ENCODE measurements around the gene NCOA7. TPM values are rescaled to one million over a fixed set of nuclear protein-coding genes. Genes with fewer than 3 reads are reported as not detected.

The NCOA7 gene
- polyA plus RNA-seq, 1 of the 3 experiments (the other 2 are of a cell fraction), result 16.3 TPM

DNA sequence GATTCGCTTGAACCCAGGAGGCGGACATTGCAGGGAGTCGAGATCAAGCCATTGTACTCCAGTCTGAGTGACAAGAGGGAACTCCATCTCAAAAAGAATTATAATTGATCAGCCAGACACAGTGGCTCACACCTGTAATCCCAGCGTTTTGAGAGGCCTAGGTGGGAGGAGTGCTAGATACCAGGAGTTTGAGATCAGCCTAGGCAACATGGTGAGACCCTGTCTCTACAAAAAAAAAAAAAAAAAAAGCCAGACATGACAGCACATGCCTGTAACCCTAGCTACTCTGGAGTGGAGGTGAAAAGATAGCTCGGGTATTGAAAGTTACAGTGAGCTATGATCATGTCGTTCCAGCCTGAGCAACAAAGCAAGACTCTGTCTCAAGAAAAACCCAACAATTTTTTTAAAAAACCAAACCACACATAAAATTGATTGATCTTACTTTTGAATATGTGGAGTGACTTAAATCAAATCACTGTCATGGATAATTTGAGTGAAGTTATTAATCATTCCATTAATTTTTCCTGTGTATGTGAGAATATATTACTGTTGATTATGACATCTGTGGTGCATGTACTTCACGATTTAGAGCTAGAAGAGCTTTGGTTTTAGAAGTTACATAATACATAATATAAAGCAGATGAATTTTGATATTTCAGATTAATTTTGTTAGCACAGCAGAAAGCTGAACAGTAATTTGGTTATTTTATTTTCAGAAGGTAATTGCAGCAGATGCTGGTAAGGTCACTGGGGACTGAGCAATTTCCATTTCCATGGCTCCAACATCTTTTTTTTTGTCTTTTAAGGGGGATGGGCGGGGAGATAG lies 34.4 kb downstream of the NCOA7 start (continued):
- TF ChIP-seq, protein P1, sequence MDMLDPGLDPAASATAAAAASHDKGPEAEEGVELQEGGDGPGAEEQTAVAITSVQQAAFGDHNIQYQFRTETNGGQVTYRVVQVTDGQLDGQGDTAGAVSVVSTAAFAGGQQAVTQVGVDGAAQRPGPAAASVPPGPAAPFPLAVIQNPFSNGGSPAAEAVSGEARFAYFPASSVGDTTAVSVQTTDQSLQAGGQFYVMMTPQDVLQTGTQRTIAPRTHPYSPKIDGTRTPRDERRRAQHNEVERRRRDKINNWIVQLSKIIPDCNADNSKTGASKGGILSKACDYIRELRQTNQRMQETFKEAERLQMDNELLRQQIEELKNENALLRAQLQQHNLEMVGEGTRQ (IDR thresholded peaks at IDR 0.05; ENCODE audit: borderline replicate concordance, low read depth, low read length), result no peak
- no peak for TF ChIP-seq NRF1 (IDR thresholded peaks at IDR 0.05; ENCODE audit: low read depth, low read length)
- TF ChIP-seq NFIC (IDR thresholded peaks at IDR 0.05; ENCODE audit: borderline replicate concordance), result no peak
- TF ChIP-seq EZH2phosphoT487 (IDR thresholded peaks at IDR 0.05; ENCODE audit: borderline replicate concordance, low read depth), result no peak
- no peak for TF ChIP-seq FOSL2 (IDR thresholded peaks at IDR 0.05; ENCODE audit: borderline replicate concordance, low read depth)
- TF ChIP-seq MEF2A (IDR thresholded peaks at IDR 0.05; ENCODE audit: borderline replicate concordance, low read depth), result no peak
- TF ChIP-seq RAD21 (IDR thresholded peaks at IDR 0.05; ENCODE audit: low read length), result peak; percentile 50
- TF ChIP-seq POLR2AphosphoS5 (IDR thresholded peaks at IDR 0.05; ENCODE audit: low read depth, low read length), result peak; percentile 64
- TF ChIP-seq, protein P2, sequence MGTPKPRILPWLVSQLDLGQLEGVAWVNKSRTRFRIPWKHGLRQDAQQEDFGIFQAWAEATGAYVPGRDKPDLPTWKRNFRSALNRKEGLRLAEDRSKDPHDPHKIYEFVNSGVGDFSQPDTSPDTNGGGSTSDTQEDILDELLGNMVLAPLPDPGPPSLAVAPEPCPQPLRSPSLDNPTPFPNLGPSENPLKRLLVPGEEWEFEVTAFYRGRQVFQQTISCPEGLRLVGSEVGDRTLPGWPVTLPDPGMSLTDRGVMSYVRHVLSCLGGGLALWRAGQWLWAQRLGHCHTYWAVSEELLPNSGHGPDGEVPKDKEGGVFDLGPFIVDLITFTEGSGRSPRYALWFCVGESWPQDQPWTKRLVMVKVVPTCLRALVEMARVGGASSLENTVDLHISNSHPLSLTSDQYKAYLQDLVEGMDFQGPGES (IDR thresholded peaks at IDR 0.05; ENCODE audit: low read depth, low read length), result no peak
- TF ChIP-seq CHD2 (IDR thresholded peaks at IDR 0.05; ENCODE audit: low read length, partially characterized antibody), result peak; percentile 93

DNA sequence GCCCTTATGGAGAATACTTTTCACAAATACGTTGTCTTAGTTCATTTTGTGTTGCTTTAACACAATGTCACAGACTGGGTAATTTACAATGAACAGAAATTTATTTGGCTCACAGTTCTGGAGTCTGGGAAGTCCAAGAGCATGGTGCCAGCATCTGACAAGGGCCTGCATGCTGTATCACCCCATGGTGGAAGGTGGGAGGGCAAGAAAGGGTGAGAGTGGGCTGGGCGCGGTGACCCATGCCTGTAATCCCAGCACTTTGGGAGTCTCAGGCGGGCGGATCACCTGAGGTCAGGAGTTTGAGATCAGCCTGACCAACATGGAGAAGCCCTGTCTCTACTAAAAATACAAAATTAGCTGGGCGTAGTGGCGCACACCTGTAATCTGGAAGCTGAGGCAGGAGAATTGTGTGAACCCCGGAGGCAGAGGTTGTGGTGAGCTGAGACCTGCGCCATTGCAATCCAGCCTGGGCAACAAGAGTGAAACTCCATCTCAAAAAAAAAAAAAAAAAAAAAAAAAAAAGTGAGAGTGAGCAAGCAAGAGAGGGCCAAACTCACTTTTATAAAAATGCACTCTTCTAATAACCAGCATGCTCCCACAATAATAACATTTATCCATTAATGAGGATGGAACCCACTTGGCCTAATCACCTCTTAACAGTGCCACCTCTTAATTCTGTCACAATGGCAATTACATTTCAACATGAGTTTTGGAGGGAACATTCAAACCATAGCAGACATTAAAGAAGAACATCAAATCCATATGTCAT lies 36.1 kb downstream of the NCOA7 start:
- Histone ChIP-seq H3K27me3 (ENCODE audit: insufficient read depth) (no peaks in the 10 kb centered on the region), H3K36me3 (replicated peaks in 1 of 2; ENCODE audit: control insufficient read depth in 1 of 2, insufficient read depth in 2 of 2, low read length in 1 of 2) (peaks cover 0 to 3% of the 10 kb centered on the region in 2 experiments), H3K27ac (ENCODE audit: low read depth in 2 of 2, low read length in 1 of 2) (peak overlapping the region in 1 of 2 experiments; percentile 79; a peak in 2 of 4 replicates), H4K20me1 (ENCODE audit: insufficient read depth) (no peaks in the 10 kb centered on the region), H3F3A (replicated peaks; ENCODE audit: insufficient read depth) (peaks cover 4% of the 10 kb centered on the region), H2AFZ (ENCODE audit: low read depth) (no peak overlapping the region), H3K9me3 (no peaks in the 10 kb centered on the region), H3K4me1 (ENCODE audit: control insufficient read depth in 1 of 2, insufficient read depth in 2 of 2, low read depth in 1 of 2, low read length in 1 of 2) (peaks cover 3 to 26% of the 10 kb centered on the region in 2 experiments; a peak in 3 of 4 replicates), H3K79me2 (ENCODE audit: insufficient read depth) (0 out of 2 replicates have a peak, but pooled peaks cover 5% of the 10 kb centered on the region), H3K4me2 (no peak overlapping the region), H3K9ac (no peak overlapping the region), H3K9me2 (no peaks in the 10 kb centered on the region), H3K4me3 (ENCODE audit: low read depth in 2 of 2, low read length in 1 of 2) (no peak overlapping the region)
- ChIA-PET CTCF (interaction anchor here (0.6 kb wide), 1 partner anchor 63 kb away, joined by 3 read pairs; no protein-coding TSS in a partner anchor), POLR2A (interaction anchor here (1.7 kb wide), 1 partner anchor 36 kb away, joined by 14 read pairs; the partner anchor contains the start of gene NCOA7)
- 93% methylated on average over 7 of the region's 9 CpGs for WGBS (ENCODE audit: low lambda C conversion rate)
- TF ChIP-seq RFX5 (IDR thresholded peaks at IDR 0.05; ENCODE audit: low read length), result no peak
- no peak for TF ChIP-seq MEF2A (IDR thresholded peaks at IDR 0.05; ENCODE audit: borderline replicate concordance, low read depth)
- no peak for DNase-seq

All from SK-N-SH (cell line).